ENCODE data around the gene ATP2B2.

ATP2B2 gene

GRCh38 chr3:10413041-10413440 lies 92.3 kb downstream of the ATP2B2 start:
- Histone ChIP-seq H3K9ac (ENCODE audit: low read length) (no peak overlapping the region), H3K36me3 (replicated peaks; ENCODE audit: low read depth, low read length) (no peaks in the 10 kb centered on the region), H3K79me2 (ENCODE audit: low read length) (no peaks in the 10 kb centered on the region), H3K27ac (ENCODE audit: low read length) (no peak overlapping the region), H2AFZ (ENCODE audit: low read depth, low read length) (no peak overlapping the region), H3K4me1 (ENCODE audit: low read length) (no peaks in the 10 kb centered on the region), H4K20me1 (ENCODE audit: insufficient read depth, low read length) (no peaks in the 10 kb centered on the region), H3K9me3 (ENCODE audit: insufficient read depth, low read length) (no peaks in the 10 kb centered on the region), H3K4me2 (ENCODE audit: low read length) (no peak overlapping the region), H3K27me3 (ENCODE audit: low read depth, low read length) (peaks cover 9% of the 10 kb centered on the region), H3K4me3 (ENCODE audit: low read length) (no peak overlapping the region)
- TF ChIP-seq EZH2phosphoT487 (IDR thresholded peaks at IDR 0.05; ENCODE audit: low read depth) (no peak), CTCF (IDR thresholded peaks at IDR 0.05; ENCODE audit: low read depth, low read length) (no peak)

GRCh38 chr3:10411598-10412332 lies 93.6 kb downstream of the ATP2B2 start:
- Histone ChIP-seq H3K27ac (ENCODE audit: low read length) (no peak overlapping the region), H3K9ac (ENCODE audit: low read length) (no peak overlapping the region), H3K36me3 (replicated peaks; ENCODE audit: low read depth, low read length) (no peaks in the 10 kb centered on the region), H3K4me1 (ENCODE audit: low read length) (no peaks in the 10 kb centered on the region), H3K9me3 (ENCODE audit: insufficient read depth, low read length) (no peaks in the 10 kb centered on the region), H3K4me3 (ENCODE audit: low read length) (no peak overlapping the region), H3K4me2 (ENCODE audit: low read length) (no peak overlapping the region), H3K27me3 (ENCODE audit: low read depth, low read length) (peaks cover 9% of the 10 kb centered on the region), H3K79me2 (ENCODE audit: low read length) (no peaks in the 10 kb centered on the region), H4K20me1 (ENCODE audit: insufficient read depth, low read length) (no peaks in the 10 kb centered on the region), H2AFZ (ENCODE audit: low read depth, low read length) (no peak overlapping the region)
- no peak for TF ChIP-seq CTCF (IDR thresholded peaks at IDR 0.05; ENCODE audit: low read depth, low read length)

GRCh38 chr3:10410383-10411002 lies 94.9 kb downstream of the ATP2B2 start:
- Histone ChIP-seq H3K4me1 (ENCODE audit: low read length) (no peaks in the 10 kb centered on the region), H4K20me1 (ENCODE audit: insufficient read depth, low read length) (no peaks in the 10 kb centered on the region), H3K79me2 (ENCODE audit: low read length) (no peaks in the 10 kb centered on the region), H3K4me3 (ENCODE audit: low read length) (no peak overlapping the region), H3K9ac (ENCODE audit: low read length) (no peak overlapping the region), H3K36me3 (replicated peaks; ENCODE audit: low read depth, low read length) (no peaks in the 10 kb centered on the region), H2AFZ (ENCODE audit: low read depth, low read length) (no peak overlapping the region), H3K4me2 (ENCODE audit: low read length) (no peak overlapping the region), H3K9me3 (ENCODE audit: insufficient read depth, low read length) (no peaks in the 10 kb centered on the region), H3K27ac (ENCODE audit: low read length) (no peak overlapping the region), H3K27me3 (ENCODE audit: low read depth, low read length) (no peaks in the 10 kb centered on the region)
- TF ChIP-seq CTCF (IDR thresholded peaks at IDR 0.05; ENCODE audit: low read depth, low read length) = no peak
- no peak for TF ChIP-seq EZH2phosphoT487 (IDR thresholded peaks at IDR 0.05; ENCODE audit: low read depth)

GRCh38 chr3:10408680-10409079 lies 96.7 kb downstream of the ATP2B2 start:
- Histone ChIP-seq H3K4me2 (ENCODE audit: low read length) (no peak overlapping the region), H3K9ac (ENCODE audit: low read length) (no peak overlapping the region), H3K27me3 (ENCODE audit: low read depth, low read length) (no peaks in the 10 kb centered on the region), H3K36me3 (replicated peaks; ENCODE audit: low read depth, low read length) (no peaks in the 10 kb centered on the region), H3K27ac (ENCODE audit: low read length) (no peak overlapping the region), H4K20me1 (ENCODE audit: insufficient read depth, low read length) (no peaks in the 10 kb centered on the region), H3K4me3 (ENCODE audit: low read length) (no peak overlapping the region), H3K9me3 (ENCODE audit: insufficient read depth, low read length) (no peaks in the 10 kb centered on the region), H2AFZ (ENCODE audit: low read depth, low read length) (no peak overlapping the region), H3K4me1 (ENCODE audit: low read length) (no peaks in the 10 kb centered on the region), H3K79me2 (ENCODE audit: low read length) (no peaks in the 10 kb centered on the region)
- TF ChIP-seq EZH2phosphoT487 (IDR thresholded peaks at IDR 0.05; ENCODE audit: low read depth) (no peak), CTCF (IDR thresholded peaks at IDR 0.05; ENCODE audit: low read depth, low read length) (no peak)
